ENCODE results near the gene MCM6.

- no peak for TF ChIP-seq PATZ1 (CRISPR knock-in tag; IDR thresholded peaks at IDR 0.05; ENCODE audit: borderline replicate concordance)
- TF ChIP-seq PPARA (CRISPR knock-in tag; IDR thresholded peaks at IDR 0.05; ENCODE audit: borderline replicate concordance) = no peak
Observed at GRCh38 chr2:135797497-135798274, 78.6 kb downstream of the MCM6 start.
